HUDEP-2 (cell line): Measurements from ENCODE around the gene SLC7A7.
A peak's percentile ranks its signal among the peaks of the same experiment; 100 is the strongest.
"Not testable (repeated sequence)": the region's sequence is repeated elsewhere in the genome, so short reads cannot be mapped to it uniquely, and the experiment has no call there.

ENCODE experiments used
- DNase-seq, 76 experiments: peaks; one replicate each; lab custom pipeline; 2025; ENCODE audit not compliant: unreplicated experiment in 76 of 76; lab: John Stamatoyannopoulos, UW

The SLC7A7 gene

DNA sequence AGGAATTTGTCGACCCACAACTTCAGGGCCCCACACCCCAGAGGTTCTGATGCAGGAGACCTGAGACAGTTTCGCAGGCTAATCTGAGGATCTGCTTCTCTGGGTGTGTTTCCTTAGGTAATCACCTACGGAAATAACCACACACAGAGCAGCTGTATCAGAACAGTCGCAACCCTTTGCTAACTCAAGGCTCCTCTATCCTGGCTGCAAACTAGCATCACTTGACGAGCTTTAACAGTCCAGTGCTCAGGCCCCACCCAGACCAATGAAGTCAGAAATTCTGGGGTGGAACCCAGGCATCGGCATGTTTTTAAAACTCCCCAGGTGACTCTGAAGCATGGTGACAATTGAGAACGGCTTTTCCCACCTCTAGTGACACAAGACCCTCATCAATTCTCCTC is 20.7 kb downstream of the SLC7A7 start:
- no peak for DNase-seq

DNA sequence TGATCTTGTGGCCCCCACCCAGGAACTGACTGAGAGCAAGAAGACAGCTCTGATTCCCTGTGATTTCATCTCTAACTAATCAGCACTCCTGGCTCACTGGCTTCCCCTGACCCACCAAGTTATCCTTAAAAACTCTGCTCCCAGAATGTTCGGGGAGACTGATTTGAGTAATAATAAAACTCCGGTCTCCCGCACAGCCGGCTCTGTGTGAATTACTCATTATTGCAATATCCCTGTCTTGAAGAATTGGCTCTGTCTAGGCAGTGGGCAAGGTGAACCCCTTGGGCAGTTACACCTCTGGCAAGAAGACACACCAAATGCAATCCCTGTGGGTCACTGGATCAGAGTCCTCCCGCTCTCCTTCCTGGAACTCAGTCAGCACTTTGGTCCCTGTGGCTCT is 21.3 kb downstream of the SLC7A7 start:
- DNase-seq: no peak

GRCh38 chr14:22793550-22793949 is 21.7 kb downstream of the SLC7A7 start:
- DNase-seq: not testable (repeated sequence)

GRCh38 chr14:22792158-22792557 is 23.1 kb downstream of the SLC7A7 start:
- DNase-seq: no peak

DNA sequence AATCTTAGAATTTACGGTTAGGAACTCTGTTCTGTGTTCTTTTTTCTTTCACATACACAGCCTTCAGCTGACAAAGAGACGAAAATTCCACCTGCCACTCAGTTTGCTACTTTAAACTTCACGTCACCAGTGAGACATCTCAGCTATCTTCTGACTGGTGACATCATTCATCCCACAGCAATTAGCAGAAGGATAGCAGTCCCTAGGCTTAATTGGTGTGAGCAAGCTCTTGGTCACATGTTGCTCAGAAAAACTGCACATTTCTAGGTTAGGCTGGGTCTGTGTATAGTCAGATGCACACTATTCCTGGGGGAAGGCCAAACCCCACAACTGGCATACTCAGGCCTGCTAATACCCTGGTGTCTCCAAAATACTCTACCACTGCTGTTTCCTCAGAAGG is 23.9 kb downstream of the SLC7A7 start:
- no peak for DNase-seq

DNA sequence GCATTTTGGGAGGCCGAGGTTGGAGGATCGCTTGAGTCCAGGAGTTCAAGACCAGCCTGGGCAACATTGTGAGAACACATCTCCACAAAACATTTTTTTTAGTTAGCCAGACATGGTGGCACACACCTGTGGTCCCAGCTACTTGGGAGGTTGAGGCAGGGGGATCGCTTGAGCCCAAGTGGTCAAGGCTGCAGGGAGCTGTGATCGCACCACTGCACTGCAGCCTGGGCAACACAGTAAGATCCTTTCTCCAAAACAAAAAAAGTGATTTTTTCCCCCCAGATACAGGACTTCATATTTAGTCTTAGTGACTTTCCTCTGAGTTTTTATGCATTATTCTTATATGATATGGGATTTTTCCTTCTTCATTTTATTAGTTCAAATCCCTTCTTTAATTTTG is 28.6 kb downstream of the SLC7A7 start:
- no peak for DNase-seq

DNA sequence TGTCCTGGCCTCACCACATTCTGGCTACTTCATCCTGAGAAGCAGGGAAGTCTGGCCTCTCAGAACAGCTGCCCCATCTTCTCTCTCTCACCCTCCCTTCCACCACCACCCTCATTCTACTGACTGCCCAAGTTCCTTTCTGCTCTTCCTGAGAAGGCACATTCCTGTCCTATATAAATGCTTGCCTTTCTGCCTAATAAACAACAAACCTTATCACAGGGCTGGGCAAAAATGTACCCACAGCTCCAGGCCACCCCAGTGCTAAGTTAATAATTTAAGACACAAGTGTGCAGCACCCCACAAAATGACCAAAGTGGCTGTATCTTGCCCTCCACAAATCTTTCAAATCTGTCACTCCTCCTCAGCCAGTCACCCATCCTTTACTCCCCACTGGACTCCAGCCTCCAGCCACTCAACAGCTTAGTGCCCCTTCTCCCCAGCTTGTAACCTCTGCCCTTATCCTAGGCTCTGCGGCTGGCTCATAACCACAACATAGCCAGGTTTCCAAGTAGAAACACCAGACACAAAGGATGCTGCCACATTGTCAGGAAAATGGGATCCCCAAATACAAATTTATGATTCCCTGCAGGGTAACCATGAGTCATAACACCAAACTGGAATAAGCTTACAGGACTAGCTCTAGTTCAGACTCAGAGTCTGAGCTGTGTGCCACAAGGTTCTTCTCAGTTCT is 33.8 kb downstream of the SLC7A7 start:
- DNase-seq: no peak

- no peak for DNase-seq
Measured at GRCh38 chr14:22780941-22781300, 34.3 kb downstream of the SLC7A7 start.

- no peak for DNase-seq
Measured at GRCh38 chr14:22780105-22780679, 35.0 kb downstream of the SLC7A7 start.

DNA sequence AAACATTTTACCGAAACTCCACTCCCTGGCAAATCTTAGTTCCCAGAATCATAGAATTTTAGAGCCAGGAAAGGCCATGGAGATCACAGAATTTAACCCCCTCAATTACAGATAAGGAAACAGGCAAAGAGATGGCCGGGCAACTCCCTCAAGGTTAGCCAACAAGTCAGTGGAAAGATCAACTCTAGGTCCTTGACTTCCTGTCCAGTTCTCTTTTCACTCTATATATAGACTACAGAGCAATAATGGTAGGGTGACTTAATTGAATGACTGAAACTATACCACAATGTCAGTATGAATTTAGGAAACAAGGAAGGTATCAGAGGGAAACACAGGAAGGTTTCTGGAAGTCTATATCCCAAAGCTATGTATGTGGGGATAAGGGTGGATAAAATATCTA is 37.2 kb downstream of the SLC7A7 start:
- no peak for DNase-seq

GRCh38 chr14:22776849-22777248 is 38.4 kb downstream of the SLC7A7 start:
- DNase-seq: not testable (repeated sequence)

- DNase-seq: no peak
Measured at GRCh38 chr14:22776215-22776614, 39.0 kb downstream of the SLC7A7 start.

GRCh38 chr14:22774011-22774706 is 41.1 kb downstream of the SLC7A7 start:
- no peak for DNase-seq

GRCh38 chr14:22773162-22774010 is 41.8 kb downstream of the SLC7A7 start:
- no peak for DNase-seq

GRCh38 chr14:22772725-22773124 is 42.5 kb downstream of the SLC7A7 start:
- DNase-seq: no peak

DNA sequence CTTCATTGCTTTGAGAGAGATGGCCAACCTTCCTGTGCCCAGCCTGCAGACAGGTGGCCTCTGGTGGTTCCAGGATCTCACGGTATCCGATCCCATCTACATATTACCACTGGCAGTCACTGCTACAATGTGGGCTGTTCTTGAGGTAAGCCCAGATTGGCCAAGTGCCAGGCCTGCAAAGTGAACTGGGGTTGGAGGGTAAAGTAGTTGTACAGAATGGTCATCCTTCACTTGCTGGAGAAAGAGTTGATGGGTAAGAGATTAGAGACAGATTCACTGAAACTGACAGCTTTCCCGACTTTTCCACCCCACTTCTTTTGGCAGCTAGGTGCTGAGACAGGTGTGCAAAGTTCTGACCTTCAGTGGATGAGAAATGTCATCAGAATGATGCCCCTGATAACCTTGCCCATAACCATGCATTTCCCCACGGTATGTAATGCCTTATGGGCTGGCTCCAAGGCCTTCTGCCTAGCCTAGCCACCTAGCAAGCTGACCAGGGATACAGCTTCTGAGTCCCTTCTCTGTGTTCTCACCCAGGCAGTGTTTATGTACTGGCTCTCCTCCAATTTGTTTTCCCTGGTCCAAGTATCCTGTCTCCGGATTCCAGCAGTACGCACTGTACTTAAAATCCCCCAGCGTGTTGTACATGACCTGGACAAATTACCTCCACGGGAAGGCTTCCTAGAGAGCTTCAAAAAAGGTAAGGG is 44.6 kb downstream of the SLC7A7 start:
- no peak for DNase-seq

DNA sequence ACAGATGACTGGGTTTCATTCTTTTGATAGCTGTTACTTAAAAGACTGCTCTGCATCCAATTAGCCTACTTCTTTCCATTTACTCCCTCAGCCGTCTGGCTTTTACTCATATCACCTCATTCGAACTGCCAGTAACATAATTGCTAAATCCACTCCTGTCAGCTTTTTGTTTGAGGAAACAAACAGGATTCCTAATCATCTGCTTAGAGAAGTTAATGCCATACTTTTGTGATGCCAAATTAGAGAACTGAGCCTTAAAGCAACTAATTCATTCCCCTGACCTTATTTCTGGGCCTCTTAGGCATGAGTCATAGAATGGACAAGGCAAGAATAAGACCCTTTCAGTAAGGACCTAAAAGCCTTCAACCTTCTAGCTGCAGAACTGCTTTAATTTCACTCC is 45.9 kb downstream of the SLC7A7 start:
- DNase-seq: no peak

DNA sequence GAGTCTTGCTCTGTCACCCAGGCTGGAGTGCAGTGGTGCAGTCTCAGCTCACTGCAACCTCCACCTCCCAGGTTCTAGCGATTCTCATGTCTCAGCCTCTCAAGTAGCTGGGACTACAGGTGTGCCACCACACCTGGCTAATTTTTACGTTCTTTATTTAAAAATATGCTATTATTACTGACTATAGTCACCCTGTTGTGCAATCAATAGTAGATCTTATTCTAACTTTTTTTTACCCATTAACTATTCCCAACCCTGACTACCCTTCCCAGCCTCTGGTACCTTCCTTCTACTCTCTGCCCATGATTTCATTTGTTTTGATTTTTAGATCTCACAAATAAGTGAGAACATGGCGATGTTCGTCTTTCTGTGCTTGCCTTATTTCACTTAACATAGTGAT is 46.3 kb downstream of the SLC7A7 start:
- no peak for DNase-seq

GRCh38 chr14:22767323-22767589 is 48.0 kb downstream of the SLC7A7 start:
- no peak for DNase-seq

- peak; percentile 23 to 98 (median 93) for DNase-seq
Measured at GRCh38 chr14:22766457-22767322, 48.5 kb downstream of the SLC7A7 start, which contains the start of gene OXA1L. Gene OXA1L (plus strand): TSS chr14:22766688. CDS start chr14:22766702, 14 bp downstream.
